Heart left ventricle (tissue), 16 donors: ENCODE results near the gene BAIAP3. TPM values are rescaled to one million over a fixed set of nuclear protein-coding genes. Genes with fewer than 3 reads are reported as not detected.

Experiments
- ATAC-seq, 4 donors: fragments of 200-7000 bp; cut with Tn5 transposase; one replicate each; pipeline ENCODE4 v1.9.1; 2020 to 2022; ENCODE audit warnings: moderate library complexity in 4 of 4, mild to moderate bottlenecking in 3 of 4, moderate number of reproducible peaks in 1 of 4
- DNase-seq, 5 donors: peaks; one replicate each; pipeline ENCODE4 v3.0.0-alpha.2; 2020
- H3K27ac ChIP-seq, 12 donors: fragments of 200-600 bp; sonication (generic) in 4 of 12; one replicate each; pipeline versions ENCODE4 v1.5.0 to v1.8.0; 2016 to 2022; ENCODE audit warnings: mild to moderate bottlenecking in 2 of 12
- H3K27me3 ChIP-seq, 9 donors: fragments of 200-600 bp; sonication (generic) in 2 of 9; one replicate each; pipeline versions ENCODE4 v1.5.1 to v1.8.0; 2016 to 2022; ENCODE audit warnings: mild to moderate bottlenecking in 3 of 9
- H3K36me3 ChIP-seq, 9 donors: fragments of 200-600 bp; sonication (generic) in 2 of 9; one replicate each; pipeline versions ENCODE4 v1.5.0 to v1.8.0; 2018 to 2022; ENCODE audit warnings: mild to moderate bottlenecking in 2 of 9
- H3K4me1 ChIP-seq, 12 donors: fragments of 200-600 bp; sonication (generic) in 4 of 12; one replicate each; pipeline versions ENCODE4 v1.5.0 to v1.8.0; 2016 to 2022; ENCODE audit warnings: mild to moderate bottlenecking in 3 of 12
- H3K4me3 ChIP-seq, 12 donors: fragments of 200-600 bp; sonication (generic) in 4 of 12; one replicate each; pipeline versions ENCODE4 v1.5.0 to v1.8.0; 2017 to 2022; ENCODE audit warnings: mild to moderate bottlenecking in 9 of 12, moderate library complexity in 4 of 12
- H3K9me3 ChIP-seq, 12 donors: fragments of 200-600 bp; sonication (generic) in 4 of 12; one replicate each; pipeline versions ENCODE4 v1.5.0 to v1.8.0; 2016 to 2022; ENCODE audit warnings: mild to moderate bottlenecking in 1 of 12
- POLR2A ChIP-seq, 2 donors: fragments of 450-650 bp; IDR thresholded peaks; one replicate each; pipeline ENCODE4 v1.6.1; 2017; ENCODE audit warnings: antibody characterized with exemption in 2 of 2, mild to moderate bottlenecking in 2 of 2, moderate library complexity in 2 of 2
- whole genome bisulfite sequencing, 4 donors: extraction: QIAGEN DNeasy Blood & Tissue Kit in 2 of 4; methylation state at CpG; one replicate each; pipeline versions ENCODE4 v1.1.5 to v1.1.7; 2013 to 2018; 5-methylcytosine and 5-hydroxymethylcytosine counted together
- intact Hi-C, 10 donors: fragments of 100-400 bp; cut with DNase I; formaldehyde crosslinking; loops; one replicate each; pipeline versions ENCODE4 v1.11.1 to v1.14.2; 2022
- polyA plus RNA-seq, 2 donors: library from polyadenylated mRNA; stranded (reverse); fragments of 200-250 nt; gene quantifications; one replicate each; pipeline ENCODE4 v1.2.3, GENCODE V29; 2013
- total RNA-seq, 9 donors: library from RNA; depleted of rRNA in 2 of 9; stranded (reverse); fragments of >200 nt in 2 of 9; fragmentation: NEBNext Ultra II Directional in 3 of 9; extraction: Animal tissue kit (Norgen Biotek cat#: 25700) in 3 of 9; gene quantifications; one replicate each; pipeline versions ENCODE4 v1.1.0 to v1.2.4, GENCODE V29; 2016 to 2023
- TF ChIP-seq, protein P1 (sequence below), 12 donors: fragments of 200-600 bp; sonication (generic) in 4 of 12; IDR thresholded peaks; one replicate each; pipeline versions ENCODE4 v1.5.0 to v1.8.0; 2018 to 2022; ENCODE audit warnings: antibody characterized with exemption in 12 of 12, mild to moderate bottlenecking in 5 of 12
- donor health status: ischemic (EF 13 %, LVEDD 7.1; RV severe dilation, severe dysfunction).
- donor health status: healthy with polysubstance abuse.
- donor health status: DM: no; HTN: yes; CAD: no.
- donor health status: DM: no; HTN: no; CAD: no.
- donor health status: ischemic (EF 25% LVEDD 6.9; RV normal size, moderate dysfunction).
- donor health status: ischemic (EF 25% LVEDD 5.7; RV mildly dilated, moderate dysfunction).
- donor health status: healthy.
- donor health status: DM: yes; HTN: yes; CAD: no.
- donor health status: ischemic (EF 35%, LVEDD 5.7; RV mildly dilated, moderate dysfunction).
- donor health status: nonischemic (EF 11% LVEDD 7.7; RV severe dilation, severe dysfunction).
- donor health status: DM: yes; HTN: yes; CAD: no.
- donor health status: PGD.
- donor health status: ischemic (EF 29% LVEDD 5.4; RV normal size, mild dysfunction).
- donor health status: nonischemic (EF 23%, LVEDD 6.1; RV moderate dilation, normal function).

Gene BAIAP3
- total and polyA plus RNA-seq, 11 donors = 0.88 to 4.0 (median 2.6) TPM

DNA sequence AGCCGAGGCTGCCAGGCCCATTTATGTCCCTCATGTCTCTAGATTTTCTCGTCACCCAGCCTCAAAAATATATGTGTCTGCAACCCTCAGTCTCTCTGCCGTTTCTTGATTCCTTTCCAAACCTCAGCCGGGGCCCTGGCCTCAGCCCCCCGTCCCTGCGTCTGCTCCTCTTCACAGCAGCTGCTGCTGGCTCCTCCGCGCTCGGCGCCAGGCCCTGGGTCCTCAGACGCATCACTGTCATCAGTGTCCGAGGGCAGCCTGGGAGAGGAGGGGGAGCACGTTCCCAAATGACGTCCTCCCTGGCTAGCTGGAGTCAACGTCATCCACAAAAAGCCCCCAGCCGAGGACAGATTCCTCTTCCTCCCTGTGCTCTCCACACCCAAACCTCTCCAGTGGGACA is 15.9 kb downstream of the BAIAP3 start:
- DNase-seq (no peak), ATAC-seq (no peak)
- Histone ChIP-seq H3K27me3 (no peaks in the 10 kb centered on the region), H3K4me3 (no peak overlapping the region), H3K9me3 (no peaks in the 10 kb centered on the region), H3K27ac (no peak overlapping the region), H3K36me3 (peaks cover 0 to 32% (median 25%) of the 10 kb centered on the region in 9 donors), H3K4me1 (peaks cover 0 to 33% (median 20%) of the 10 kb centered on the region in 12 donors)
- WGBS, 4 donors = 81 to 87% (median 87%) methylated on average over 16 of the region's 16 CpGs
- TF ChIP-seq POLR2A (IDR thresholded peaks at IDR 0.05) = no peak
- TF ChIP-seq, protein P1, sequence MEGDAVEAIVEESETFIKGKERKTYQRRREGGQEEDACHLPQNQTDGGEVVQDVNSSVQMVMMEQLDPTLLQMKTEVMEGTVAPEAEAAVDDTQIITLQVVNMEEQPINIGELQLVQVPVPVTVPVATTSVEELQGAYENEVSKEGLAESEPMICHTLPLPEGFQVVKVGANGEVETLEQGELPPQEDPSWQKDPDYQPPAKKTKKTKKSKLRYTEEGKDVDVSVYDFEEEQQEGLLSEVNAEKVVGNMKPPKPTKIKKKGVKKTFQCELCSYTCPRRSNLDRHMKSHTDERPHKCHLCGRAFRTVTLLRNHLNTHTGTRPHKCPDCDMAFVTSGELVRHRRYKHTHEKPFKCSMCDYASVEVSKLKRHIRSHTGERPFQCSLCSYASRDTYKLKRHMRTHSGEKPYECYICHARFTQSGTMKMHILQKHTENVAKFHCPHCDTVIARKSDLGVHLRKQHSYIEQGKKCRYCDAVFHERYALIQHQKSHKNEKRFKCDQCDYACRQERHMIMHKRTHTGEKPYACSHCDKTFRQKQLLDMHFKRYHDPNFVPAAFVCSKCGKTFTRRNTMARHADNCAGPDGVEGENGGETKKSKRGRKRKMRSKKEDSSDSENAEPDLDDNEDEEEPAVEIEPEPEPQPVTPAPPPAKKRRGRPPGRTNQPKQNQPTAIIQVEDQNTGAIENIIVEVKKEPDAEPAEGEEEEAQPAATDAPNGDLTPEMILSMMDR (IDR thresholded peaks at IDR 0.05) = no peak
- intact Hi-C loops = loop anchor here in 1 of 10 donors (5.0 kb wide), 1 partner anchor 42 kb away; the partner anchor contains the start of gene UBE2I

DNA sequence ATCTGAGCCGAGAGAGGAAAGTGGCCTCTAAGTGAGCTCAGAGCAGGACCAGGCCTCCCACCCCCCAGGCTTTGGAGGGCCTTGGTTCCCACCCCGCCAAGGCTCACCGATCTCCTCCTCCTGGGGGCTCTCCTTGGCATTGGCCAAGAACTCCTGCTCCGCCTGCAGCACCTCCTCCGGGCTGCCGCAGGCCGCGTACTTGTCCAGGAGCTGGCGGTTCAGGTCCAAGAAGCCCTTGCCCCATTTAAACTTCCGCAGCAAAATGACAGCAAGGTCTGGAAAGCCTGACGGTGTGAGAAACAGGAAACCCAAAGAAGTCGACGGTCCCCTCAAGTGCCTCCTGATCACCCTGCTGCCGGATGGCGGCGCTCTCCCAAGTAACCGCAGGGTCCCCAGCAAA is 16.5 kb downstream of the BAIAP3 start:
- DNase-seq (no peak), ATAC-seq (no peak)
- H3K4me3 ChIP-seq = no peak overlapping the region
- no peaks in the 10 kb centered on the region for H3K9me3 ChIP-seq
- H3K36me3 ChIP-seq = peaks cover 0 to 32% (median 25%) of the 10 kb centered on the region in 9 donors
- TF ChIP-seq, protein P1 (IDR thresholded peaks at IDR 0.05) = no peak
- no peak for TF ChIP-seq POLR2A (IDR thresholded peaks at IDR 0.05)
- WGBS, 4 donors = 88 to 95% (median 93%) methylated on average over 17 of the region's 17 CpGs
- no peak overlapping the region for H3K27ac ChIP-seq
- H3K27me3 ChIP-seq = no peaks in the 10 kb centered on the region
- peaks cover 0 to 37% (median 20%) of the 10 kb centered on the region in 12 donors for H3K4me1 ChIP-seq
- intact Hi-C loops = loop anchor here in 4 of 10 donors (2.0 to 5.0 kb wide), 2 partner anchors 39 to 43 kb away; partner anchors contain the start of gene UBE2I (in 2 of the 4)

DNA sequence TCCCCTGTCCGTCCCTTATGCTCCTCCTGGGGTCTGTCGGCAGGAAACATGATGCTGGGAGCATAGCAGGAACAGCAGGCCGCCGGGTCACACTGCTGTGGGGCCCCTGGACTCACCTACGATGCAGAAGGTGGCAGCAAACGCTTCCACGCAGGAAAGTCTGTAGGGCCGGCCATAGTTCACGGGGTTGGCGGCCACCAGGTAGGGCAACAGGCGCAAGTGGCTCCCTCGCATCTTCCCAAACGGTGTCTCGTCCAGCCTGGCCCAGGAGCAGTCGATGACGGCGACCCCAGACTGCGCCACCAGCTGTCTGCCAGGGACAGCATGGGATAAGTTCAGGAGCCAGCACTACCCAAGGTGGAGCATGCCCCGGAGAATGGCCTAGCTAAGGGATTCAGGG is 17.2 kb downstream of the BAIAP3 start:
- H3K27ac ChIP-seq = peak overlapping the region in 2 of 12 donors; percentile 73 to 77
- H3K36me3 ChIP-seq = peaks cover 0 to 32% (median 25%) of the 10 kb centered on the region in 9 donors
- H3K4me3 ChIP-seq = peak overlapping the region; percentile 64 to 100 (median 94)
- DNase-seq = no peak
- intact Hi-C loops = loop anchor here in 3 of 10 donors (2.0 to 5.0 kb wide), 2 partner anchors 40 to 43 kb away; partner anchors contain the start of gene UBE2I (in 1 of the 3)
- no peak for ATAC-seq
- 83 to 87% (median 84%) methylated on average over 15 to 19 of the region's 19 CpGs for WGBS, 4 donors
- TF ChIP-seq POLR2A (IDR thresholded peaks at IDR 0.05) = no peak
- TF ChIP-seq, protein P1 (IDR thresholded peaks at IDR 0.05) = no peak
- H3K27me3 ChIP-seq = no peaks in the 10 kb centered on the region
- H3K4me1 ChIP-seq = peaks cover 0 to 43% (median 20%) of the 10 kb centered on the region in 12 donors
- no peaks in the 10 kb centered on the region for H3K9me3 ChIP-seq

DNA sequence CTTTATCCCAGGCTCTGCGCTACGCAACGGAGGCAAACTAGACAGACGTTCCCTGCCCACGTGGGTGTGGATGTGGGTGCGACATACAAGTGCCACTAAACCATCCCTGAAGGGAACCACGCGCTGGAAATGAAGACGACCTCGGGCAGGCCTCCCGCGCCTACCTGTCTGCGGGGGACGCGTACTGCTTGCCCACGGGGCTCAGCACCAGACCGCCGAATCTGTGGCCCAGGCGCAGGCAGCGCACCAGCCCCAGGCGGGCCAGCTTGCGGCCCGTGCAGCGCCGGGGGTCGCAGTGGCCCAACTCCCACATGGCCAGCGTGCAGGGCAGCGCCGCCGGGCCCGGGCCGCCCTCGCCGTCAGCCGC is 17.8 kb downstream of the BAIAP3 start:
- peaks cover 0 to 32% (median 25%) of the 10 kb centered on the region in 9 donors for H3K36me3 ChIP-seq
- intact Hi-C loops = loop anchor here in 3 of 10 donors (2.0 to 5.0 kb wide), 2 partner anchors 40 to 44 kb away; partner anchors contain the start of gene UBE2I (in 1 of the 3)
- H3K9me3 ChIP-seq = no peaks in the 10 kb centered on the region
- 0 to 2% (median 2%) methylated on average over 16 to 35 of the region's 35 CpGs for WGBS, 4 donors
- DNase-seq (no peak), ATAC-seq (peak in 1 of 4 donors; percentile 2)
- H3K27me3 ChIP-seq = no peaks in the 10 kb centered on the region
- H3K27ac ChIP-seq = peak overlapping the region; percentile 22 to 87 (median 74)
- H3K4me3 ChIP-seq = peak overlapping the region; percentile 64 to 100 (median 94)
- TF ChIP-seq, protein P1 (IDR thresholded peaks at IDR 0.05) = no peak
- no peak for TF ChIP-seq POLR2A (IDR thresholded peaks at IDR 0.05)
- H3K4me1 ChIP-seq = peaks cover 0 to 45% (median 20%) of the 10 kb centered on the region in 12 donors
